ENCODE data around the gene SLC19A1. TPM values are rescaled to one million over a fixed set of nuclear protein-coding genes. Genes with fewer than 3 reads are reported as not detected.

The SLC19A1 gene
- total RNA-seq, 1 experiment from 2014 or later, result 25.0 TPM

- ChIA-PET POLR2A (ENCODE audit: unreplicated experiment) (no interaction called here), CTCF (no interaction called here)
- DNase-seq, result no peak
- no peaks in the 10 kb centered on the region for H3K9me3 ChIP-seq (ENCODE audit: insufficient read depth, low read depth)
- H4K20me1 ChIP-seq (ENCODE audit: insufficient read depth), result no peaks in the 10 kb centered on the region
- no peaks in the 10 kb centered on the region for H3K79me2 ChIP-seq (ENCODE audit: low read depth)
- no TSS peak for BruUV-seq (replicated peaks)
- TF ChIP-seq, protein P1, sequence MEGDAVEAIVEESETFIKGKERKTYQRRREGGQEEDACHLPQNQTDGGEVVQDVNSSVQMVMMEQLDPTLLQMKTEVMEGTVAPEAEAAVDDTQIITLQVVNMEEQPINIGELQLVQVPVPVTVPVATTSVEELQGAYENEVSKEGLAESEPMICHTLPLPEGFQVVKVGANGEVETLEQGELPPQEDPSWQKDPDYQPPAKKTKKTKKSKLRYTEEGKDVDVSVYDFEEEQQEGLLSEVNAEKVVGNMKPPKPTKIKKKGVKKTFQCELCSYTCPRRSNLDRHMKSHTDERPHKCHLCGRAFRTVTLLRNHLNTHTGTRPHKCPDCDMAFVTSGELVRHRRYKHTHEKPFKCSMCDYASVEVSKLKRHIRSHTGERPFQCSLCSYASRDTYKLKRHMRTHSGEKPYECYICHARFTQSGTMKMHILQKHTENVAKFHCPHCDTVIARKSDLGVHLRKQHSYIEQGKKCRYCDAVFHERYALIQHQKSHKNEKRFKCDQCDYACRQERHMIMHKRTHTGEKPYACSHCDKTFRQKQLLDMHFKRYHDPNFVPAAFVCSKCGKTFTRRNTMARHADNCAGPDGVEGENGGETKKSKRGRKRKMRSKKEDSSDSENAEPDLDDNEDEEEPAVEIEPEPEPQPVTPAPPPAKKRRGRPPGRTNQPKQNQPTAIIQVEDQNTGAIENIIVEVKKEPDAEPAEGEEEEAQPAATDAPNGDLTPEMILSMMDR (conservative IDR thresholded peaks at IDR 0.05), result no peak
- TF ChIP-seq EZH2 (IDR thresholded peaks at IDR 0.05; ENCODE audit: low read depth), result no peak
- H3K27ac ChIP-seq, result no peak overlapping the region
- H3K4me1 ChIP-seq (replicated peaks; ENCODE audit: insufficient read depth), result no peaks in the 10 kb centered on the region
- H2AFZ ChIP-seq, result no peak overlapping the region
- peaks cover 4% of the 10 kb centered on the region; the same call in 1 of the 2 replicates for H3F3A ChIP-seq (ENCODE audit: insufficient read depth, low read depth)
- no peak overlapping the region for H3K4me2 ChIP-seq
- no peaks in the 10 kb centered on the region for H3K9me2 ChIP-seq (ENCODE audit: insufficient read depth)
- intact Hi-C loops (cut with micrococcal nuclease; ENCODE audit: unreplicated experiment), result no loop called here
- no peaks in the 10 kb centered on the region for H3K36me3 ChIP-seq (ENCODE audit: low read depth)
- no peak overlapping the region for H3K4me3 ChIP-seq
- H3K27me3 ChIP-seq (ENCODE audit: insufficient read depth, low read depth), result no peaks in the 10 kb centered on the region
These were observed 62.3 kb downstream of the SLC19A1 start for GRCh38 chr21:45479691-45480675.

- H3K4me2 ChIP-seq, result no peak overlapping the region
- no peaks in the 10 kb centered on the region for H4K20me1 ChIP-seq (ENCODE audit: insufficient read depth)
- CTCF ChIA-PET, result no interaction called here
- H3K27ac ChIP-seq, result no peak overlapping the region
- POLR2A ChIA-PET (ENCODE audit: unreplicated experiment), result no interaction called here
- H3K79me2 ChIP-seq (ENCODE audit: low read depth), result no peaks in the 10 kb centered on the region
- H3F3A ChIP-seq (ENCODE audit: insufficient read depth, low read depth), result peaks cover 4% of the 10 kb centered on the region; the same call in 1 of the 2 replicates
- DNase-seq, result no peak
- H3K4me3 ChIP-seq, result no peak overlapping the region
- H2AFZ ChIP-seq, result no peak overlapping the region
- no peaks in the 10 kb centered on the region for H3K27me3 ChIP-seq (ENCODE audit: insufficient read depth, low read depth)
- TF ChIP-seq, protein P1 (conservative IDR thresholded peaks at IDR 0.05), result no peak
- no peak for TF ChIP-seq EZH2 (IDR thresholded peaks at IDR 0.05; ENCODE audit: low read depth)
- no peaks in the 10 kb centered on the region for H3K9me3 ChIP-seq (ENCODE audit: insufficient read depth, low read depth)
- intact Hi-C loops (cut with micrococcal nuclease; ENCODE audit: unreplicated experiment), result no loop called here
- BruUV-seq (replicated peaks), result no TSS peak
- no peaks in the 10 kb centered on the region for H3K36me3 ChIP-seq (ENCODE audit: low read depth)
- H3K9me2 ChIP-seq (ENCODE audit: insufficient read depth), result no peaks in the 10 kb centered on the region
- H3K4me1 ChIP-seq (replicated peaks; ENCODE audit: insufficient read depth), result no peaks in the 10 kb centered on the region
These were observed 63.2 kb downstream of the SLC19A1 start for GRCh38 chr21:45478816-45479669.

DNA sequence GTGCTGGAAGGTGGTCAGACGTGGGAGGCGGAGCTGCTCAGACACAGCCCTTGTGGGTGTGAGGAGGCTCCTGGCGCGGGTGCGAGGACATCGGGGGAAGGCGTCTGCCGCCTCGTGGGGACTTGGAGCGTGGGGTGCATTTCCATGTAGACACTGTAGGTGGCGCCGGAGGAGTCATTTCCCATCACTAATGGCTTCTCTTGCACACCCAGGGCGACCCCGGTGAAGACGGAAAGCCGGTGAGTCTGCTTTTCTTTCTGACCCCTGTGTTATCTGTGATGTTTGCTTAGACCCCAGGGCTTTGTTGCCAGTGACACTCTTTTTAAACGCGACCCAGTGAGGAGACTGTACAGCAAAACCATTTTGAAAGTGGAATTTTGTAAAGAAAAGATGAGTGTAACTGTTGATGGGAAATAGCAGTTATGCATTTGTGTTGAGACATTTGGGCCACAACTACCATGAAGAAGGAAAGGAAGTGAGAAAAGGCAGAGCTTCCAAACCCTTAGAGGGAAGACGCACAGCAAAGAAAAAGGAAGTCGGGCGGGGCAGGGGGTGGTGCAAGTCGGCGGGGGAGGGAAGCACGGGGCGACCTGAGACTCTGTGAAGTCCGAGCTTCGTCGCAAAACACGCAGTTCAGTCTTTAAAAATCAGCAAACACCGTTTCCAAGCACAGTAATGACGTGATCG, 64.0 kb downstream of the SLC19A1 start:
- CTCF ChIA-PET, result no interaction called here
- intact Hi-C loops (cut with micrococcal nuclease; ENCODE audit: unreplicated experiment), result no loop called here
- Histone ChIP-seq H3K79me2 (ENCODE audit: low read depth) (no peaks in the 10 kb centered on the region), H3K9me3 (ENCODE audit: insufficient read depth, low read depth) (no peaks in the 10 kb centered on the region), H3K36me3 (ENCODE audit: low read depth) (no peaks in the 10 kb centered on the region), H3K4me1 (replicated peaks; ENCODE audit: insufficient read depth) (no peaks in the 10 kb centered on the region), H3K27me3 (ENCODE audit: insufficient read depth, low read depth) (no peaks in the 10 kb centered on the region), H3K9me2 (ENCODE audit: insufficient read depth) (no peaks in the 10 kb centered on the region), H3K4me3 (no peak overlapping the region), H3K27ac (no peak overlapping the region), H2AFZ (no peak overlapping the region), H3K4me2 (no peak overlapping the region), H4K20me1 (ENCODE audit: insufficient read depth) (no peaks in the 10 kb centered on the region), H3F3A (ENCODE audit: insufficient read depth, low read depth) (peaks cover 4% of the 10 kb centered on the region; the same call in 1 of the 2 replicates)
- no TSS peak for BruUV-seq (replicated peaks)
- POLR2A ChIA-PET (ENCODE audit: unreplicated experiment), result no interaction called here
- TF ChIP-seq EZH2 (IDR thresholded peaks at IDR 0.05; ENCODE audit: low read depth), result no peak
- TF ChIP-seq, protein P1 (conservative IDR thresholded peaks at IDR 0.05), result peak; percentile 63
- peak in 1 of 2 experiments; percentile 22 for DNase-seq

Measured in PC-9 (cell line).